ENCODE data around the gene PELI3. TPM values are rescaled to one million over a fixed set of nuclear protein-coding genes. Genes with fewer than 3 reads are reported as not detected.
"Not testable (repeated sequence)": the region's sequence is repeated elsewhere in the genome, so short reads cannot be mapped to it uniquely, and the experiment has no call there.

Gene PELI3
- total RNA-seq, 2 donors from 2014 or later, result 29.1 to 47.1 TPM

GRCh38 chr11:66462911-66463310 is 3.8 kb upstream of the PELI3 start:
- Histone ChIP-seq H3K4me1 (ENCODE audit: control insufficient read depth in 1 of 2, low read depth in 2 of 2) (peaks cover 0 to 18% of the 10 kb centered on the region in 2 donors), H3K9me3 (no peaks in the 10 kb centered on the region), H3K27me3 (replicated peaks; ENCODE audit: insufficient read depth) (no peaks in the 10 kb centered on the region), H3K4me3 (no peak overlapping the region), H3K36me3 (no peaks in the 10 kb centered on the region), H3K27ac (no peak overlapping the region)
- ATAC-seq (ENCODE audit: insufficient number of reproducible peaks, low FRiP score, low read depth) (no peak), DNase-seq (ENCODE audit: low spot score) (no peak)
- TF ChIP-seq CTCF (IDR thresholded peaks at IDR 0.05), result no peak

GRCh38 chr11:66464116-66464515 is 2.6 kb upstream of the PELI3 start:
- H3K4me1 ChIP-seq (ENCODE audit: control insufficient read depth in 1 of 2, low read depth in 2 of 2), result peaks cover 0 to 26% of the 10 kb centered on the region in 2 donors
- not testable (repeated sequence) for H3K9me3 ChIP-seq; DNase-seq (ENCODE audit: low spot score); H3K27me3 ChIP-seq (replicated peaks; ENCODE audit: insufficient read depth); ATAC-seq (ENCODE audit: insufficient number of reproducible peaks, low FRiP score, low read depth); H3K4me3 ChIP-seq; H3K27ac ChIP-seq; H3K36me3 ChIP-seq

- no peak for TF ChIP-seq CTCF (IDR thresholded peaks at IDR 0.05)
- ATAC-seq (ENCODE audit: insufficient number of reproducible peaks, low FRiP score, low read depth) (no peak), DNase-seq (ENCODE audit: low spot score) (no peak)
- Histone ChIP-seq H3K9me3 (no peaks in the 10 kb centered on the region), H3K4me3 (no peak overlapping the region), H3K4me1 (ENCODE audit: control insufficient read depth in 1 of 2, low read depth in 2 of 2) (peaks cover 0 to 26% of the 10 kb centered on the region in 2 donors), H3K27ac (no peak overlapping the region), H3K27me3 (replicated peaks; ENCODE audit: insufficient read depth) (no peaks in the 10 kb centered on the region), H3K36me3 (no peaks in the 10 kb centered on the region)
Observed at GRCh38 chr11:66464916-66465315, 1.8 kb upstream of the PELI3 start.

- no peaks in the 10 kb centered on the region for H3K9me3 ChIP-seq
- H3K4me1 ChIP-seq (ENCODE audit: control insufficient read depth in 1 of 2, low read depth in 2 of 2), result peaks cover 0 to 26% of the 10 kb centered on the region in 2 donors
- H3K36me3 ChIP-seq, result no peaks in the 10 kb centered on the region
- peak overlapping the region; percentile 95 for H3K4me3 ChIP-seq
- no peaks in the 10 kb centered on the region for H3K27me3 ChIP-seq (replicated peaks; ENCODE audit: insufficient read depth)
- no peak for TF ChIP-seq CTCF (IDR thresholded peaks at IDR 0.05)
- no peak for DNase-seq (ENCODE audit: low spot score)
- peak overlapping the region; percentile 14 to 73 for H3K27ac ChIP-seq
- no peak for ATAC-seq (ENCODE audit: insufficient number of reproducible peaks, low FRiP score, low read depth)
Observed at GRCh38 chr11:66465373-66466224, 1.1 kb upstream of the PELI3 start.

GRCh38 chr11:66467034-66467659 is 442 bp downstream of the PELI3 start:
- no peaks in the 10 kb centered on the region for H3K9me3 ChIP-seq
- H3K27ac ChIP-seq, result no peak overlapping the region
- peak; percentile 62 for ATAC-seq (ENCODE audit: insufficient number of reproducible peaks, low FRiP score, low read depth)
- H3K36me3 ChIP-seq, result peaks cover 13% of the 10 kb centered on the region
- TF ChIP-seq CTCF (IDR thresholded peaks at IDR 0.05), result peak; percentile 62
- DNase-seq (ENCODE audit: low spot score), result no peak
- H3K4me3 ChIP-seq, result peak overlapping the region; percentile 95
- no peaks in the 10 kb centered on the region for H3K27me3 ChIP-seq (replicated peaks; ENCODE audit: insufficient read depth)
- peaks cover 0 to 26% of the 10 kb centered on the region in 2 donors for H3K4me1 ChIP-seq (ENCODE audit: control insufficient read depth in 1 of 2, low read depth in 2 of 2)
